Ovary (tissue), 9 donors: ENCODE measurements around the gene ERBB2. TPM values are rescaled to one million over a fixed set of nuclear protein-coding genes. Genes with fewer than 3 reads are reported as not detected.
A peak's percentile ranks its signal among the peaks of the same experiment; 100 is the strongest.

Experiments used
- DNase-seq, 5 donors: peaks; one replicate each; pipeline ENCODE4 v3.0.0-alpha.2; 2019 to 2020
- H3K27ac ChIP-seq, 2 donors: fragments of 200-600 bp; one replicate each; pipeline versions ENCODE4 v1.5.1 to v1.8.0; 2019 to 2022
- H3K27me3 ChIP-seq: fragments of 200-600 bp; one replicate; pipeline ENCODE4 v1.8.0; 2022
- H3K36me3 ChIP-seq: fragments of 200-600 bp; sonication (generic); one replicate; pipeline ENCODE4 v1.5.1; 2019
- H3K4me1 ChIP-seq: one replicate; pipeline ENCODE4 v1.8.1; 2013; ENCODE audit warnings: mild to moderate bottlenecking, moderate library complexity; ENCODE audit not compliant: insufficient read depth
- H3K4me3 ChIP-seq: fragments of 200-600 bp; sonication (generic); one replicate; pipeline ENCODE4 v1.5.1; 2017
- H3K9me3 ChIP-seq, 2 donors: fragments of 200-600 bp in 1 of 2; sonication (generic) in 1 of 2; one replicate each; pipeline versions ENCODE4 v1.5.1 to v1.8.1; 2013 to 2019; ENCODE audit warnings: mild to moderate bottlenecking in 1 of 2, moderate library complexity in 1 of 2
- CTCF ChIP-seq, 3 donors: fragments of 450-650 bp in 2 of 3; fragments of 200-600 bp in 1 of 3; IDR thresholded peaks; one replicate each; pipeline versions ENCODE4 v1.5.1 to v1.8.0; 2016 to 2022; ENCODE audit warnings: antibody characterized with exemption in 3 of 3, mild to moderate bottlenecking in 1 of 3
- EP300 ChIP-seq: sonication (generic); formaldehyde crosslinking; IDR thresholded peaks from one replicate; pipeline ENCODE4 v1.6.1; 2017; ENCODE audit warnings: antibody characterized with exemption
- POLR2A ChIP-seq: fragments of 450-650 bp; IDR thresholded peaks from one replicate; pipeline ENCODE4 v1.6.1; 2017; ENCODE audit warnings: antibody characterized with exemption, mild to moderate bottlenecking, moderate library complexity
- WGBS, 3 donors: extraction: QIAGEN DNeasy Blood & Tissue Kit in 1 of 3; methylation state at CpG; one replicate each; pipeline versions ENCODE4 v1.1.5 to v1.1.7; 2013 to 2017; 5-methylcytosine and 5-hydroxymethylcytosine counted together
- intact Hi-C, 4 donors: fragments of 100-400 bp; cut with DNase I; formaldehyde crosslinking; loops; one replicate each; pipeline versions ENCODE4 v1.11.0 to v1.15.1; 2022 to 2023
- polyA plus RNA-seq, 2 donors: library from polyadenylated mRNA; stranded (reverse); fragments of 200-250 nt in 1 of 2; fragments of 350-450 nt in 1 of 2; fragmentation: Illumina TruSeq in 1 of 2; extraction: RNeasy Lipid Tissue Mini Kit (QIAGEN cat#74804) in 1 of 2; gene quantifications; one replicate each; pipeline ENCODE4 v1.2.3, GENCODE V29; 2013 to 2014
- total RNA-seq, 7 donors: library from RNA; depleted of rRNA in 2 of 7; stranded (reverse); fragments of >200 nt in 2 of 7; fragmentation: NEBNext Ultra II Directional in 3 of 7; extraction: Animal tissue kit (Norgen Biotek cat#: 25700) in 3 of 7; gene quantifications; one replicate each; pipeline versions ENCODE4 v1.1.0 to v1.2.4, GENCODE V29; 2016 to 2023
- donor health status: DM: no; HTN: no; CAD: no; lungs with moderate emphysema.
- donor health status: DM: no; HTN: no; CAD: no.
- donor health status: Bipolar disorder and iron deficiency.
- donor health status: DM: yes; HTN: yes; CAD: no.
- donor health status: DM: no; HTN: no; CAD: no.
- donor health status: DM: yes; HTN: yes; CAD: no.

Gene ERBB2
- total and polyA plus RNA-seq, 9 donors, result 20.1 to 66.3 (median 50.6) TPM

- H3K27me3 ChIP-seq, result no peaks in the 10 kb centered on the region
- H3K36me3 ChIP-seq, result no peaks in the 10 kb centered on the region
- intact Hi-C loops, result loop anchor here in 1 of 4 donors (5.0 kb wide), 1 partner anchor 48 kb away; no protein-coding TSS in a partner anchor
- no peak overlapping the region for H3K4me3 ChIP-seq
- TF ChIP-seq POLR2A (no peak), CTCF (IDR thresholded peaks at IDR 0.05) (no peak), EP300 (no peak)
- no peaks in the 10 kb centered on the region for H3K9me3 ChIP-seq
- WGBS, 3 donors, result 24 to 30% (median 29%) methylated on average over 4 of the region's 4 CpGs
- DNase-seq, result no peak
- peaks cover 4% of the 10 kb centered on the region for H3K4me1 ChIP-seq
- no peak overlapping the region for H3K27ac ChIP-seq
Measured at GRCh38 chr17:39670746-39671145, 29.1 kb upstream of the ERBB2 start.

- H3K4me1 ChIP-seq, result peaks cover 4% of the 10 kb centered on the region
- H3K27me3 ChIP-seq, result no peaks in the 10 kb centered on the region
- no peaks in the 10 kb centered on the region for H3K36me3 ChIP-seq
- intact Hi-C loops, result loop anchor here in 1 of 4 donors (5.0 kb wide), 1 partner anchor 50 kb away; no protein-coding TSS in a partner anchor
- TF ChIP-seq CTCF (IDR thresholded peaks at IDR 0.05) (peak in 2 of 3 donors; percentile 27 to 46), POLR2A (no peak), EP300 (no peak)
- WGBS, 3 donors, result 33 to 43% (median 41%) methylated on average over 19 of the region's 19 CpGs
- peak in 1 of 5 donors; percentile 56 for DNase-seq
- H3K9me3 ChIP-seq, result no peaks in the 10 kb centered on the region
- H3K27ac ChIP-seq, result no peak overlapping the region
- H3K4me3 ChIP-seq, result no peak overlapping the region
Measured at GRCh38 chr17:39671651-39672521, 28.0 kb upstream of the ERBB2 start.

GRCh38 chr17:39672522-39673334 is 27.1 kb upstream of the ERBB2 start:
- Histone ChIP-seq H3K27me3 (no peaks in the 10 kb centered on the region), H3K27ac (no peak overlapping the region), H3K9me3 (no peaks in the 10 kb centered on the region), H3K4me1 (no peaks in the 10 kb centered on the region), H3K36me3 (no peaks in the 10 kb centered on the region), H3K4me3 (no peak overlapping the region)
- WGBS, 3 donors, result 66 to 73% (median 67%) methylated on average over 15 of the region's 15 CpGs
- DNase-seq, result peak in 1 of 5 donors; percentile 24
- intact Hi-C loops, result loop anchor here in 1 of 4 donors (5.0 kb wide), 1 partner anchor 50 kb away; no protein-coding TSS in a partner anchor
- no peak for TF ChIP-seq EP300
- no peak for TF ChIP-seq POLR2A
- no peak for TF ChIP-seq CTCF (IDR thresholded peaks at IDR 0.05)

- Histone ChIP-seq H3K27ac (no peak overlapping the region), H3K27me3 (no peaks in the 10 kb centered on the region), H3K4me1 (no peaks in the 10 kb centered on the region), H3K9me3 (no peaks in the 10 kb centered on the region), H3K4me3 (no peak overlapping the region), H3K36me3 (no peaks in the 10 kb centered on the region)
- intact Hi-C loops, result loop anchor here in 1 of 4 donors (5.0 kb wide), 1 partner anchor 51 kb away; no protein-coding TSS in a partner anchor
- 68 to 76% (median 69%) methylated on average over 13 of the region's 13 CpGs for WGBS, 3 donors
- DNase-seq, result peak in 1 of 5 donors; percentile 25
- TF ChIP-seq CTCF (IDR thresholded peaks at IDR 0.05) (no peak), EP300 (no peak), POLR2A (no peak)
Measured at GRCh38 chr17:39673335-39674081, 26.4 kb upstream of the ERBB2 start.
